Neural cell (in vitro differentiated cells): Measurements from ENCODE around the gene HOPX. TPM values are rescaled to one million over a fixed set of nuclear protein-coding genes. Genes with fewer than 3 reads are reported as not detected.

ENCODE experiments used
- H2AFZ ChIP-seq: fragments of 200-600, 300-800 bp; sonication (generic), shearing (Covaris generic); 2 replicates; pipeline ENCODE4 v1.6.0; 2014; ENCODE audit warnings: low read depth, mild to moderate bottlenecking, antibody characterized with exemption, low read length, moderate library complexity
- H3F3A ChIP-seq: fragments of 200-600 bp; shearing (Covaris generic); 2 replicates; pipeline ENCODE4 v1.6.1; 2016; ENCODE audit warnings: mild to moderate bottlenecking, moderate library complexity, mixed read lengths, antibody characterized with exemption, low read length; ENCODE audit not compliant: insufficient read depth, poor library complexity, severe bottlenecking
- H3K27ac ChIP-seq: fragments of 200-600, 300-800 bp; sonication (generic), shearing (Covaris generic); 2 replicates; pipeline ENCODE4 v1.5.1; 2014; ENCODE audit warnings: mild to moderate bottlenecking, low read length, moderate library complexity
- H3K27me3 ChIP-seq: fragments of 300-800, 200-600 bp; sonication (generic), shearing (Covaris generic); 2 replicates; pipeline ENCODE4 v1.6.0; 2014; ENCODE audit warnings: mild to moderate bottlenecking, low read depth, low read length, moderate library complexity; ENCODE audit not compliant: insufficient read depth
- H3K36me3 ChIP-seq: fragments of 300-800, 200-600 bp; sonication (generic), shearing (Covaris generic); 2 replicates; pipeline ENCODE4 v1.5.1; 2014; ENCODE audit warnings: mild to moderate bottlenecking, antibody characterized with exemption, low read length, moderate library complexity; ENCODE audit not compliant: insufficient read depth
- H3K4me2 ChIP-seq: fragments of 300-800, 200-600 bp; sonication (generic), shearing (Covaris generic); 2 replicates; pipeline ENCODE4 v1.6.0; 2014; ENCODE audit warnings: mild to moderate bottlenecking, low read length
- H3K4me3 ChIP-seq: fragments of 300-800, 200-600 bp; sonication (generic), shearing (Covaris generic); 2 replicates; pipeline ENCODE4 v1.5.1; 2014; ENCODE audit warnings: mild to moderate bottlenecking, low read length, moderate library complexity
- H3K79me2 ChIP-seq: fragments of 200-600 bp; shearing (Covaris generic); replicated peaks from 2 replicates; pipeline ENCODE4 v1.6.0; 2014; ENCODE audit warnings: mild to moderate bottlenecking, low read length, moderate library complexity; ENCODE audit not compliant: insufficient read depth
- H3K9ac ChIP-seq: fragments of 300-800, 200-600 bp; sonication (generic), shearing (Covaris generic); 2 replicates; pipeline ENCODE4 v1.6.1; 2016; ENCODE audit warnings: mild to moderate bottlenecking, low read length, mixed read lengths
- H3K9me2 ChIP-seq: fragments of 200-600 bp; shearing (Covaris generic); 2 replicates; pipeline ENCODE4 v1.6.1; 2016; ENCODE audit warnings: mild to moderate bottlenecking, low read length, mixed read lengths; ENCODE audit not compliant: insufficient read depth
- H3K9me3 ChIP-seq: fragments of 200-600, 300-800 bp; sonication (generic), shearing (Covaris generic); 2 replicates; pipeline ENCODE4 v1.6.1; 2016; ENCODE audit warnings: mild to moderate bottlenecking, mixed run types, low read length, moderate library complexity, mixed read lengths
- H4K20me1 ChIP-seq: fragments of 200-600 bp; shearing (Covaris generic); 2 replicates; pipeline ENCODE4 v1.6.1; 2016; ENCODE audit warnings: mild to moderate bottlenecking, mixed run types; ENCODE audit not compliant: insufficient read depth
- EP300 ChIP-seq: fragments of 450-650 bp; conservative IDR thresholded peaks from 2 replicates; pipeline ENCODE4 v1.6.1; 2014; ENCODE audit warnings: antibody characterized with exemption, mild to moderate bottlenecking, moderate library complexity; ENCODE audit not compliant: poor library complexity, severe bottlenecking
- EZH2 ChIP-seq: fragments of 200-600, 300-800 bp; shearing (Covaris generic), sonication (generic); IDR thresholded peaks from 2 replicates; pipeline ENCODE4 v1.6.1; 2014; ENCODE audit warnings: antibody characterized with exemption, low read length, borderline replicate concordance, mild to moderate bottlenecking; ENCODE audit not compliant: insufficient read depth, poor library complexity, severe bottlenecking
- MXI1 ChIP-seq: fragments of 450-650 bp; conservative IDR thresholded peaks from 2 replicates; pipeline ENCODE4 v1.6.1; 2014; ENCODE audit warnings: antibody characterized with exemption, mild to moderate bottlenecking; ENCODE audit not compliant: poor library complexity, severe bottlenecking
- POLR2AphosphoS5 ChIP-seq: IDR thresholded peaks from 2 replicates; pipeline ENCODE4 v1.6.1; 2012
- RAD21 ChIP-seq: fragments of 450-650 bp; conservative IDR thresholded peaks from 2 replicates; pipeline ENCODE4 v1.6.1; 2014; ENCODE audit warnings: antibody characterized with exemption, mild to moderate bottlenecking, moderate library complexity
- SMC3 ChIP-seq: fragments of 450-650 bp; conservative IDR thresholded peaks from 2 replicates; pipeline ENCODE4 v1.6.1; 2014; ENCODE audit warnings: antibody characterized with exemption, mild to moderate bottlenecking, moderate library complexity; ENCODE audit not compliant: poor library complexity
- TAF1 ChIP-seq: IDR thresholded peaks from 2 replicates; pipeline ENCODE4 v1.6.1; 2012; ENCODE audit warnings: low read depth
- polyA plus RNA-seq: library from polyadenylated mRNA; depleted of rRNA; stranded (reverse); fragments of >200 nt; gene quantifications from 2 replicates; pipeline ENCODE4 v1.2.3, GENCODE V29; 2014
- TF ChIP-seq, protein P1 (sequence below): IDR thresholded peaks from 2 replicates; pipeline ENCODE4 v1.6.1; 2012; ENCODE audit warnings: borderline replicate concordance
- TF ChIP-seq, protein P2 (sequence below): fragments of 450-650 bp; IDR thresholded peaks from 2 replicates; pipeline ENCODE4 v1.5.1; 2014; ENCODE audit warnings: antibody characterized with exemption, mild to moderate bottlenecking, moderate library complexity; ENCODE audit not compliant: poor library complexity, severe bottlenecking

Gene HOPX
- polyA plus RNA-seq, 1 donor from 2014 or later, result 2.0 TPM

DNA sequence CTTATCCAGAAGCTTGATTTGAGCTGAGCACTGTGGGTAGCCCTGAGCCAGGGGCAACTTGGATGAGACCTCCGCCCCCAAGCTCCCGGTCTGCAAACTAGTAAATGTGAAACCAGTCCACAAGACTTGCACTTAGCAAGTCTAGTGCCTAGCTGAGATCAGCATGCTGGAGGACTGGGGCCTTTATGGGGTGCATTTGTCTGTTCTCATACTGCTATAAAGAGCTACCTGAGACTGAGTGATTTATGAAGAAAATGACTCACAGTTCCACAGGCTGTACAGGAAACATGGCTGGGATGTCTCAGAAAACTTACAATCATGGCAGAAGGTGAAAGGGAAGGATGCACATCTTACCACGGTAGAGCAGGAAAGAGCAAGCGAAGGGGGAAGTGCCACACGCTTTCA lies 42.1 kb upstream of the HOPX start:
- Histone ChIP-seq H3K79me2 (no peaks in the 10 kb centered on the region), H4K20me1 (no peaks in the 10 kb centered on the region), H2AFZ (no peak overlapping the region), H3F3A (no peaks in the 10 kb centered on the region), H3K9ac (no peak overlapping the region), H3K4me2 (no peak overlapping the region), H3K27me3 (no peaks in the 10 kb centered on the region), H3K27ac (no peak overlapping the region), H3K9me2 (no peaks in the 10 kb centered on the region), H3K4me3 (no peak overlapping the region), H3K9me3 (no peaks in the 10 kb centered on the region), H3K36me3 (no peaks in the 10 kb centered on the region)
- TF ChIP-seq POLR2AphosphoS5 (no peak), MXI1 (no peak), RAD21 (no peak), EP300 (no peak), EZH2 (no peak), SMC3 (no peak), TAF1 (no peak)
- TF ChIP-seq, protein P1, sequence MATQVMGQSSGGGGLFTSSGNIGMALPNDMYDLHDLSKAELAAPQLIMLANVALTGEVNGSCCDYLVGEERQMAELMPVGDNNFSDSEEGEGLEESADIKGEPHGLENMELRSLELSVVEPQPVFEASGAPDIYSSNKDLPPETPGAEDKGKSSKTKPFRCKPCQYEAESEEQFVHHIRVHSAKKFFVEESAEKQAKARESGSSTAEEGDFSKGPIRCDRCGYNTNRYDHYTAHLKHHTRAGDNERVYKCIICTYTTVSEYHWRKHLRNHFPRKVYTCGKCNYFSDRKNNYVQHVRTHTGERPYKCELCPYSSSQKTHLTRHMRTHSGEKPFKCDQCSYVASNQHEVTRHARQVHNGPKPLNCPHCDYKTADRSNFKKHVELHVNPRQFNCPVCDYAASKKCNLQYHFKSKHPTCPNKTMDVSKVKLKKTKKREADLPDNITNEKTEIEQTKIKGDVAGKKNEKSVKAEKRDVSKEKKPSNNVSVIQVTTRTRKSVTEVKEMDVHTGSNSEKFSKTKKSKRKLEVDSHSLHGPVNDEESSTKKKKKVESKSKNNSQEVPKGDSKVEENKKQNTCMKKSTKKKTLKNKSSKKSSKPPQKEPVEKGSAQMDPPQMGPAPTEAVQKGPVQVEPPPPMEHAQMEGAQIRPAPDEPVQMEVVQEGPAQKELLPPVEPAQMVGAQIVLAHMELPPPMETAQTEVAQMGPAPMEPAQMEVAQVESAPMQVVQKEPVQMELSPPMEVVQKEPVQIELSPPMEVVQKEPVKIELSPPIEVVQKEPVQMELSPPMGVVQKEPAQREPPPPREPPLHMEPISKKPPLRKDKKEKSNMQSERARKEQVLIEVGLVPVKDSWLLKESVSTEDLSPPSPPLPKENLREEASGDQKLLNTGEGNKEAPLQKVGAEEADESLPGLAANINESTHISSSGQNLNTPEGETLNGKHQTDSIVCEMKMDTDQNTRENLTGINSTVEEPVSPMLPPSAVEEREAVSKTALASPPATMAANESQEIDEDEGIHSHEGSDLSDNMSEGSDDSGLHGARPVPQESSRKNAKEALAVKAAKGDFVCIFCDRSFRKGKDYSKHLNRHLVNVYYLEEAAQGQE, result no peak
- TF ChIP-seq, protein P2, sequence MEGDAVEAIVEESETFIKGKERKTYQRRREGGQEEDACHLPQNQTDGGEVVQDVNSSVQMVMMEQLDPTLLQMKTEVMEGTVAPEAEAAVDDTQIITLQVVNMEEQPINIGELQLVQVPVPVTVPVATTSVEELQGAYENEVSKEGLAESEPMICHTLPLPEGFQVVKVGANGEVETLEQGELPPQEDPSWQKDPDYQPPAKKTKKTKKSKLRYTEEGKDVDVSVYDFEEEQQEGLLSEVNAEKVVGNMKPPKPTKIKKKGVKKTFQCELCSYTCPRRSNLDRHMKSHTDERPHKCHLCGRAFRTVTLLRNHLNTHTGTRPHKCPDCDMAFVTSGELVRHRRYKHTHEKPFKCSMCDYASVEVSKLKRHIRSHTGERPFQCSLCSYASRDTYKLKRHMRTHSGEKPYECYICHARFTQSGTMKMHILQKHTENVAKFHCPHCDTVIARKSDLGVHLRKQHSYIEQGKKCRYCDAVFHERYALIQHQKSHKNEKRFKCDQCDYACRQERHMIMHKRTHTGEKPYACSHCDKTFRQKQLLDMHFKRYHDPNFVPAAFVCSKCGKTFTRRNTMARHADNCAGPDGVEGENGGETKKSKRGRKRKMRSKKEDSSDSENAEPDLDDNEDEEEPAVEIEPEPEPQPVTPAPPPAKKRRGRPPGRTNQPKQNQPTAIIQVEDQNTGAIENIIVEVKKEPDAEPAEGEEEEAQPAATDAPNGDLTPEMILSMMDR, result no peak

- Histone ChIP-seq H3F3A (no peaks in the 10 kb centered on the region), H3K27ac (no peak overlapping the region), H3K27me3 (no peaks in the 10 kb centered on the region), H3K79me2 (no peaks in the 10 kb centered on the region), H2AFZ (no peak overlapping the region), H3K9me3 (no peaks in the 10 kb centered on the region), H3K9ac (no peak overlapping the region), H4K20me1 (no peaks in the 10 kb centered on the region), H3K36me3 (no peaks in the 10 kb centered on the region), H3K9me2 (no peaks in the 10 kb centered on the region), H3K4me2 (no peak overlapping the region), H3K4me3 (no peak overlapping the region)
- TF ChIP-seq, protein P1, result no peak
- no peak for TF ChIP-seq TAF1
- TF ChIP-seq MXI1, result no peak
- TF ChIP-seq, protein P2, result no peak
- no peak for TF ChIP-seq POLR2AphosphoS5
- no peak for TF ChIP-seq EP300
- TF ChIP-seq SMC3, result no peak
- no peak for TF ChIP-seq EZH2
- TF ChIP-seq RAD21, result no peak
Measured at GRCh38 chr4:56708146-56708545, 27.1 kb upstream of the HOPX start.
